ENCODE results near the gene OTOL1. TPM values are rescaled to one million over a fixed set of nuclear protein-coding genes. Genes with fewer than 3 reads are reported as not detected.

OTOL1 gene
- total and polyA plus RNA-seq, 10 of the 15 experiments (the other 5 are each of a cell fraction or from before 2014, with no cell fraction given): not detected

DNA sequence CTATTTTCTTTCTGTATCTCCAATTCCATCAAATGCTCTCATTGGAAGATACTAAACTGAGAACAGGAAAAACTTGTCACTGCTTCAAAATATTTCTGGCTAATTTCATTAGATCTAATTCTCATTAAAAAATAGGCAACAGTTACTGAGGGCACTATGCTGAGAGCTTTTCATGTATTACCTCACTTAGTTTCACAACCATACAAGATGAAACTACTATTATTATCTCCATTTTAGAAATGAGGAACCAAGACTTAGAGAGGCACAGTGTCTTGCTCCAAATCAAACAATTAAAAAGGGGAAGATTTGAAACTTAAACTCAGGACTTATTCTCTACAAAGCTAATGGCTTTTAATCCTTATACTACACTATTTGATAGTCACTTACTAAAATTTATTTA is 7.2 kb upstream of the OTOL1 start (continued):
- no peak for TF ChIP-seq NFYA (IDR thresholded peaks at IDR 0.05; ENCODE audit: borderline replicate concordance, low read depth, low read length)
- TF ChIP-seq, protein P1, sequence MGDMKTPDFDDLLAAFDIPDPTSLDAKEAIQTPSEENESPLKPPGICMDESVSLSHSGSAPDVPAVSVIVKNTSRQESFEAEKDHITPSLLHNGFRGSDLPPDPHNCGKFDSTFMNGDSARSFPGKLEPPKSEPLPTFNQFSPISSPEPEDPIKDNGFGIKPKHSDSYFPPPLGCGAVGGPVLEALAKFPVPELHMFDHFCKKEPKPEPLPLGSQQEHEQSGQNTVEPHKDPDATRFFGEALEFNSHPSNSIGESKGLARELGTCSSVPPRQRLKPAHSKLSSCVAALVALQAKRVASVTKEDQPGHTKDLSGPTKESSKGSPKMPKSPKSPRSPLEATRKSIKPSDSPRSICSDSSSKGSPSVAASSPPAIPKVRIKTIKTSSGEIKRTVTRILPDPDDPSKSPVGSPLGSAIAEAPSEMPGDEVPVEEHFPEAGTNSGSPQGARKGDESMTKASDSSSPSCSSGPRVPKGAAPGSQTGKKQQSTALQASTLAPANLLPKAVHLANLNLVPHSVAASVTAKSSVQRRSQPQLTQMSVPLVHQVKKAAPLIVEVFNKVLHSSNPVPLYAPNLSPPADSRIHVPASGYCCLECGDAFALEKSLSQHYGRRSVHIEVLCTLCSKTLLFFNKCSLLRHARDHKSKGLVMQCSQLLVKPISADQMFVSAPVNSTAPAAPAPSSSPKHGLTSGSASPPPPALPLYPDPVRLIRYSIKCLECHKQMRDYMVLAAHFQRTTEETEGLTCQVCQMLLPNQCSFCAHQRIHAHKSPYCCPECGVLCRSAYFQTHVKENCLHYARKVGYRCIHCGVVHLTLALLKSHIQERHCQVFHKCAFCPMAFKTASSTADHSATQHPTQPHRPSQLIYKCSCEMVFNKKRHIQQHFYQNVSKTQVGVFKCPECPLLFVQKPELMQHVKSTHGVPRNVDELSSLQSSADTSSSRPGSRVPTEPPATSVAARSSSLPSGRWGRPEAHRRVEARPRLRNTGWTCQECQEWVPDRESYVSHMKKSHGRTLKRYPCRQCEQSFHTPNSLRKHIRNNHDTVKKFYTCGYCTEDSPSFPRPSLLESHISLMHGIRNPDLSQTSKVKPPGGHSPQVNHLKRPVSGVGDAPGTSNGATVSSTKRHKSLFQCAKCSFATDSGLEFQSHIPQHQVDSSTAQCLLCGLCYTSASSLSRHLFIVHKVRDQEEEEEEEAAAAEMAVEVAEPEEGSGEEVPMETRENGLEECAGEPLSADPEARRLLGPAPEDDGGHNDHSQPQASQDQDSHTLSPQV (IDR thresholded peaks at IDR 0.05): no peak
- TF ChIP-seq, protein P2, sequence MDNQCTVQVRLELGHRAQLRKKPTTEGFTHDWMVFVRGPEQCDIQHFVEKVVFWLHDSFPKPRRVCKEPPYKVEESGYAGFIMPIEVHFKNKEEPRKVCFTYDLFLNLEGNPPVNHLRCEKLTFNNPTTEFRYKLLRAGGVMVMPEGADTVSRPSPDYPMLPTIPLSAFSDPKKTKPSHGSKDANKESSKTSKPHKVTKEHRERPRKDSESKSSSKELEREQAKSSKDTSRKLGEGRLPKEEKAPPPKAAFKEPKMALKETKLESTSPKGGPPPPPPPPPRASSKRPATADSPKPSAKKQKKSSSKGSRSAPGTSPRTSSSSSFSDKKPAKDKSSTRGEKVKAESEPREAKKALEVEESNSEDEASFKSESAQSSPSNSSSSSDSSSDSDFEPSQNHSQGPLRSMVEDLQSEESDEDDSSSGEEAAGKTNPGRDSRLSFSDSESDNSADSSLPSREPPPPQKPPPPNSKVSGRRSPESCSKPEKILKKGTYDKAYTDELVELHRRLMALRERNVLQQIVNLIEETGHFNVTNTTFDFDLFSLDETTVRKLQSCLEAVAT (IDR thresholded peaks at IDR 0.05): no peak
- no peak for TF ChIP-seq SRF (IDR thresholded peaks at IDR 0.05; ENCODE audit: low read depth in 2 of 2, low read length in 2 of 2)
- TF ChIP-seq PAX8 (IDR thresholded peaks at IDR 0.05): no peak
- no peak for TF ChIP-seq SMARCA5 (IDR thresholded peaks at IDR 0.05)
- TF ChIP-seq MTA2 (IDR thresholded peaks at IDR 0.05; ENCODE audit: low read depth): peak; percentile 85
- peak; percentile 52; the same call in 1 of the 2 replicates for TF ChIP-seq NFIC (IDR thresholded peaks at IDR 0.05; ENCODE audit: low read depth, low read length)
- TF ChIP-seq, protein P3, sequence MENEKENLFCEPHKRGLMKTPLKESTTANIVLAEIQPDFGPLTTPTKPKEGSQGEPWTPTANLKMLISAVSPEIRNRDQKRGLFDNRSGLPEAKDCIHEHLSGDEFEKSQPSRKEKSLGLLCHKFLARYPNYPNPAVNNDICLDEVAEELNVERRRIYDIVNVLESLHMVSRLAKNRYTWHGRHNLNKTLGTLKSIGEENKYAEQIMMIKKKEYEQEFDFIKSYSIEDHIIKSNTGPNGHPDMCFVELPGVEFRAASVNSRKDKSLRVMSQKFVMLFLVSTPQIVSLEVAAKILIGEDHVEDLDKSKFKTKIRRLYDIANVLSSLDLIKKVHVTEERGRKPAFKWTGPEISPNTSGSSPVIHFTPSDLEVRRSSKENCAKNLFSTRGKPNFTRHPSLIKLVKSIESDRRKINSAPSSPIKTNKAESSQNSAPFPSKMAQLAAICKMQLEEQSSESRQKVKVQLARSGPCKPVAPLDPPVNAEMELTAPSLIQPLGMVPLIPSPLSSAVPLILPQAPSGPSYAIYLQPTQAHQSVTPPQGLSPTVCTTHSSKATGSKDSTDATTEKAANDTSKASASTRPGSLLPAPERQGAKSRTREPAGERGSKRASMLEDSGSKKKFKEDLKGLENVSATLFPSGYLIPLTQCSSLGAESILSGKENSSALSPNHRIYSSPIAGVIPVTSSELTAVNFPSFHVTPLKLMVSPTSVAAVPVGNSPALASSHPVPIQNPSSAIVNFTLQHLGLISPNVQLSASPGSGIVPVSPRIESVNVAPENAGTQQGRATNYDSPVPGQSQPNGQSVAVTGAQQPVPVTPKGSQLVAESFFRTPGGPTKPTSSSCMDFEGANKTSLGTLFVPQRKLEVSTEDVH (IDR thresholded peaks at IDR 0.05; ENCODE audit: low read depth, partially characterized antibody): no peak
- no peak for TF ChIP-seq CREM (IDR thresholded peaks at IDR 0.05; ENCODE audit: low read depth)
- peak; percentile 27; the same call in 1 of the 2 replicates for TF ChIP-seq SPI1 (IDR thresholded peaks at IDR 0.05; ENCODE audit: borderline replicate concordance, insufficient read depth, low read depth, low read length)
- no peak for TF ChIP-seq CREB1 (IDR thresholded peaks at IDR 0.05; ENCODE audit: low read depth)
- peak; percentile 72; the same call in 1 of the 2 replicates for TF ChIP-seq ZNF217 (IDR thresholded peaks at IDR 0.05)
- peak; percentile 53; the same call in 1 of the 2 replicates for TF ChIP-seq DPF2 (IDR thresholded peaks at IDR 0.05)
- no peak for TF ChIP-seq RCOR1 (conservative IDR thresholded peaks at IDR 0.05; ENCODE audit: low read depth, low read length)
- TF ChIP-seq, protein P4, sequence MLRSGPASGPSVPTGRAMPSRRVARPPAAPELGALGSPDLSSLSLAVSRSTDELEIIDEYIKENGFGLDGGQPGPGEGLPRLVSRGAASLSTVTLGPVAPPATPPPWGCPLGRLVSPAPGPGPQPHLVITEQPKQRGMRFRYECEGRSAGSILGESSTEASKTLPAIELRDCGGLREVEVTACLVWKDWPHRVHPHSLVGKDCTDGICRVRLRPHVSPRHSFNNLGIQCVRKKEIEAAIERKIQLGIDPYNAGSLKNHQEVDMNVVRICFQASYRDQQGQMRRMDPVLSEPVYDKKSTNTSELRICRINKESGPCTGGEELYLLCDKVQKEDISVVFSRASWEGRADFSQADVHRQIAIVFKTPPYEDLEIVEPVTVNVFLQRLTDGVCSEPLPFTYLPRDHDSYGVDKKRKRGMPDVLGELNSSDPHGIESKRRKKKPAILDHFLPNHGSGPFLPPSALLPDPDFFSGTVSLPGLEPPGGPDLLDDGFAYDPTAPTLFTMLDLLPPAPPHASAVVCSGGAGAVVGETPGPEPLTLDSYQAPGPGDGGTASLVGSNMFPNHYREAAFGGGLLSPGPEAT (IDR thresholded peaks at IDR 0.05; ENCODE audit: low read depth): no peak; the same call in 1 of the 2 replicates
- TF ChIP-seq SREBF1 (IDR thresholded peaks at IDR 0.05; ENCODE audit: low read length): no peak
- peak in 1 of 2 experiments; percentile 42; a peak in 2 of 4 replicates for TF ChIP-seq IKZF2 (IDR thresholded peaks at IDR 0.05)
- TF ChIP-seq IKZF1 (conservative IDR thresholded peaks at IDR 0.05): 0 out of 2 replicates have a peak, but pooled peaks have one; percentile 12
- no peak for TF ChIP-seq CHD2 (IDR thresholded peaks at IDR 0.05; ENCODE audit: borderline replicate concordance, low read depth, low read length)
- no peak for TF ChIP-seq CHD4 (IDR thresholded peaks at IDR 0.05)
- TF ChIP-seq MEF2B (IDR thresholded peaks at IDR 0.05; ENCODE audit: partially characterized antibody, poor library complexity, severe bottlenecking): peak; percentile 52
- no peak for TF ChIP-seq NR2C2 (IDR thresholded peaks at IDR 0.05; ENCODE audit: borderline replicate concordance, control insufficient read depth, insufficient read length, low read depth)

All from GM12878 (cell line).